NOMO-1 treated with dmso at 0.1 percent for 144 hours (cell line): ENCODE measurements around the gene PRDM10.

Source experiments
- DNase-seq: peaks from one replicate; lab custom pipeline; 2025; ENCODE audit not compliant: unreplicated experiment; lab: John Stamatoyannopoulos, UW

The PRDM10 gene

DNA sequence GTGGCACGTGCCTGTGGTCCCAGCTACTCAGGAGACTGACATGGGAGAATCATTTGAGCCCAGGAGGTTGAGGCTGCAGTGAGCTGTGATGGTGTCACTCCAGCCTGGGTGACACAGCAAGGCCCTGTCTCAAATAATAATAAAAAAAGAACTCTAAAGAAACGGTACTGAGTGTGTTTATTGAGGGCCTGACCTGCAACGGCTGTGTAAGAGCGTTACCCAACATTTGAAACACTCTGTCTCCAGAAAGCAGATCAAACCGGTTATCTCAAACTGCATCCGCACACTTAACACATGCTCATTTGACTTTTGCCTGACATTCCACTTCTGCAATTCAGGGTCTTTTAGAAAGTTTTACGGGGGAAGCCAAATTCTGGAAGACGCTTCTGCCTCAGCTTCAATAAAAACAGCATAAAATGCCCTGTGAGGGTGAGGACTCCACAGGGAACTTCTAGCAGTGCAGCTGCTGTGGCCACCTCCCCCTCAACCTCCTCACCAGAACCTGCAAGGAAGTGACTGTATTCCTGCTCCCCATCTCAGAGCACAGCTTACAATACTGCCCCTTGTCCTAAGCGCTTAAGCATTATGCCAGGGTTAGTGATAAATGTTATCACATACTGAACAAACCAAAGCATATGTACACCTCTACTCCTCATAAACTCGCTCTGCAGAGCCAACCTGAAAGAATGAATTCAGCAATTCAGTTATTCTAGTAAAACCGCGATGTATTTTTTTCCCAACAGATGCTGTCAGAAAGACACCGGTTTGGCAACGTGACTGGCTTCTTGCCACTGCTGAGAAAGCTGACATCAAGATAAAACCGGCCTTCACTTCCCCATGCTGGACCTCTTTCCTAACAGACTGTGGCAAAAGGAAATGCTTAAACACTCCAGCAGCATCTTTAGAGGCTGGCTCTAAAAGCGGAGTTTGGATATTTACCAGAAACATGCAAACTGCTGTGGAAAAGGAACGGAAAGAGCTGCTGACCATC is 52.2 kb downstream of the PRDM10 start:
- DNase-seq, result peak; percentile 90

DNA sequence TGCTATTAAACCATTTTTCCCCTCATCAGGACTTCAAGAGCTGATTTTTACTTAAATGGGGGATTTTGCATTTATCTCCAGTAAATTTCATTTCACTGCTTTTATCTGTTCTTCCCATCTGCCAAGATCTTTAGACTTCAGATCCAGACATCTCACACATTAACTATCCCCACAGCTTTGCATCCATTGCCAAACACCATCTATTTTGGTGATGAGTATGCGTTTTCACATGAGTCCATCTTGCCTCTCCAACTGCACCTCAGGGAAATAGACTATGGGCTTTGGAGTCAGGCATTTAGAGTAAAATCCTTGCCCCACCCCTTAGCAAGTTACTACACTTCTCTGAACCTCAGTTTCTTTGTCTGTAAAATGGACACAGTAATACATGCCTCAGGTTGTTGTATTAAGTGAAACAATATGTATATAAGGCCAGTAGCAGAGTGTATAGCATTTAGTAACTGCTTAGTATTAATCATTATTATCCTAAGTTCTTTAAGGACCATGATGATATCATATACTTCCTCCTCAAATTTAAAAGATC is 53.6 kb downstream of the PRDM10 start:
- DNase-seq, result no peak

DNA sequence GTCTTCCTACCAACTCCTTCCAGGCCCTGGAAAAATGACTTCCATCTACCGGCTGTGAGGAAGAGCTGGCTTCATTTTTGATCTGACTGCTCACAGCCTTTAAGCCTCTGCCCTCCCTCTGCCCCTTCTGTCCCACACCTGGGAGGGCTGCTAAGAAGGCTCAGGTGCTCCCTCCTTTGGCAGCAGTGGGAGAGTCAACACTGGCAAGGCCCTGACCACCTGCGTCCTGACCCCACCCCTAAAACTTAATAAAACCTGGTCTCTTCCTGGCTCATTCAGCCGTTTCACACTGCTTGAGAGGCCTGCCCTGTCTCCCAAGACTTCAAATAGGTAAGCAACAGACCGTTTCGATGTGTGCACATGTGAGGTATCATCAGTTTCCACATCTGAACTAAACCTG is 55.2 kb downstream of the PRDM10 start:
- no peak for DNase-seq

DNA sequence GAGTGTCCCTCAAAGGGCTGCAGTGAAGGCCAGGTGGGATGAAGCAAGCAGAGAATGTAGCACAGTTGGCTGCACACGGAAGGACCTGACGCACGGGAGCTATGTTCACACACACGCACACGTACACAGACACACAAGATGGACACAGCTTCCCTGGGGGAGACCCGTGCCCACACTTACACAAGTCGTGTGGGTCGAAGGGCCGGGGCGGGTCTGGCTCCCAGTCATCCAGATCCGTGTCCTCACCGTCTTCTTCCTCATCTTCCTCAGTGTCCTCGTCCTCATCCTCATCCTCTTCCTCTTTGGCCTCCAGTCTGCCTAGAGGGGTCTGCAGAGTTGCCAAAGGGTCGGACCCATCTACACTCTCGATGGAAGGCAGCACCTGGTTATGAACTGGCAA is 55.7 kb downstream of the PRDM10 start:
- no peak for DNase-seq

DNA sequence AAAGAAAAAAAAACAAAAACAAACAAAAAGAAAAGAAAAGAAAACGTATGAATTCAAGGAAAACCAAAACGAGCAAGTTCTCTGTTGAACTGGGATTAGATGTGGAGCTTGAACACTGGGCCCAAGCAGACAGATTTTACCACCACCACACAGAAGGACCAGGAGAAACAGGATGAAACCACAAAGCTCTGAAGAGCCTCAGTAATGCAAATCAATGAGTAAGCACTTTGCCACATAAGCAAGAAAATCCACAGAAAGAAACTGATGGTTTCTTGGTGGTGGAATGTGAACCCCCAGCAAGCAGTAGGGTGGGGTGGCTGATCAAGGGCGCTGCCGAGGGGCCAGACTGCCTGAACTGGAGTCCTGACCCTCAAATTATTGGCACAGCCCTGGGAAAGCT is 56.4 kb downstream of the PRDM10 start:
- no peak for DNase-seq

DNA sequence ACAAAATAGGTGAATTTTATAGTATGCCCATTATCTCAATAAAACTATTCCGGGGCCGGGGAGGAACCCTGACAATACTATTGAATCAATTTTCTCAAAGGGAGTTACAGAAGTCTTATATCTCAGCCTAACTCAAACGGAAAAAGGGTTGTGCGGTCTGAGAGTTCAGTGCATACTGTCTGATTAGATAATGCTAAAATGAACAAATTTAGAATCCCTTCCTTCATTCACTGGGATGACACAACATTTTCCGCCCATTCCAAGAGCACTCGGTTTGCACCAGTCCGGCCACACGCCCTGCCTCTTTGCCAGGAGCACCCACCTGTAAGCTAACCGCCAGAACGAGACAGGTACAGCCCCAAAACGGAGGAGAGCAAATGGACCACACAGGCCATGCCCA is 57.3 kb downstream of the PRDM10 start:
- DNase-seq, result no peak

DNA sequence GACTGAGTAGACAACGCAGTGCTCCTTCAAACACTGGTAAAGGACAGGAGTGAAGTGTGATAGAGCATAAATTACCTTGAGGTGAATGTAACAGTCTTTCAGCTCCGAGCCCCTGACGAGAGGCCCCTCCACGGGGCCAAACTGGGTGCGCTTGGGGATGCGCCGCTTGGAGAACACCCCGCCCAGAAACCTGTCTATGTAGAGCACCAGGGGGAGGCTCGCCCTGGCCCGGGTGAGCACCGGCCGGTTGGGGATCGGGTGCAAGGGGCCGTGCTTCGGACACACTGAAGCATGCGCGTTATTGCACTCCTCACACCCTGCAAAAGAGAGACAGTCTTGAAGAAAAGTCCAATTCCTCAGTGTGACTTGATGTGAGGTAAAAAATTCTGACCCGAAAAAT is 57.9 kb downstream of the PRDM10 start:
- no peak for DNase-seq

DNA sequence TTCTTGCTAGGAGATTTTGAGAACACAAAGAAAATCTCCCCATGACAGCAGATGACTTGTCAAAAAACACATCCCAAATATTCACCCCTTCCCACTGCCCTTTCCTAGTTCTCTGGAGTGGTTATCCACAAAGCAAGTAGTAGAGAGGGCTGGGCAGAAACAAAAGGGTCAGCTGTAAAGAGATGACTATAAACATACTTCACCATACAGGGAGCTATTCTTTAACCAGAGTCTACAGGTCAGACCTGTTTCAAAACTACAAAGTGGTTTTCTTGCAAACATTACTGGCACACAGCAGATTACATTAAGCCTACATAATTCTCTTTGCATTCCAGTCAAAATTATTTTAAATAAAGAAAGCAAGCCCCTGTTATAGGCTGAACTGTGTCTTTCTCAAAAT is 59.6 kb downstream of the PRDM10 start:
- DNase-seq, result no peak

DNA sequence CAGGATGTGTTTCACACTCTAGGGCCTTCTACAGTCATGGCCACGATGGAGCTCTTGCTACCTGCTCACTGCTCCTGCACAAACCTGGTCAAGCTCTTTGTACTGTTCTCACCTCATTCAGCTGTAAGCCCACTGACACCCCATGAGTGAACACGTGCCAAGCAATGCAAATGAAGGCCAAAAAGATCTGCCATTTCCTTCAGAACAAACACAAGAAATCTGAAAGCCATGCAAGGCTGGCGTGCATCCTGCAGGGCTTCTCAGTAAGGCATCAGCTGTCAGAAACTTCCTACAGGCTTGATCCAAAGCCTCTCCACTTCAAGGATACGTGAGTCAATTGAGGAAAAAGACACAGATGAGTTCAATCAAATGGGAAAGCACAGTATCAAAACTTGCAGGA is 63.1 kb downstream of the PRDM10 start:
- DNase-seq, result no peak

DNA sequence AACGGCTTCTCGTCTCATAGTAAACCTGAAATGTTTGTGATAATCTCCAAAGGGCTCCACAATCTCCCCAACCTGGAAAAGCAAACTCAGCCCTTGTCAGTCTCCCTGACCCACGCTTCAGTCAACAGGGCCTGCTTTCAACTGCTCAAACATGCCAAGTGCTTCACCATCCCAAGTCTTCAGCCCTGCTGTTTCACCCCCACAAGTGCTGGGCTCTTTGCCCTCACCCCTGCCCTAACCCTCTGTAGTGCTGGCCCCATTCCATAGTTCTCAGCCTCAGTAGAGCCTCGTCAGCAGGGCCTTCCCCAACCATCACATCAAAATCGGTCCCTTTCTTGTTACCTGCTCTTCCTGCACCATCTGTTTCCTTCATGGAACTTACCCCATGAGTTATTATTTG is 63.9 kb downstream of the PRDM10 start:
- no peak for DNase-seq

DNA sequence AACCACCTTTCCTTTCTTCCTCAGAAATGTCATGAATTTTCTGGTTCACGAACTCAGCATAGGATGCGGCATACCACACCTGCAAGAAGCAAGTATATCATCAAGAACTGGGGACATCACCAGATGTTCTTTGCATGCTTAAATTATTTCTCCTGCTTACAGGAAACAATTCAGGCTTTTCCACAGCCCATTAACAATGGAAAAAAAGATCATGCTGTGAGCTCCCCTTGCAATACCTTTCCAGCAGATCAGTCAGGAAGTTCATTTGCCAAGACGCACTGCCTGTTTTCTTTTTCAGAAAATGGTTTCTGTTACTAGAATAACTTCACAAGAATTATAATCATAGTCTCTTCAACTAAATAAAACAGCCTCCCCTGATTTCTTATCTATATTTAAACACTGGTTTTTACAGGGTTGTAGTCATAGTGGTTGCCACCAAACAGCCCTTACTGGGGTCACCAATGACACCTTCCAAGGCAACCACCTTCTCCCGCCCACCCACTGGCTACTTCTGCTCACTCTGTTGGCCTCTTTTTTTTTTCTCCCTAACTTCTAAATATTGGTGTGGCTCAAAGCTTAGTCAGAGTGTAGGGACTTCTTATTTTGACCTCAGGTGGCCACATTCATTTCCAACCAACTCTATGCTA is 64.9 kb downstream of the PRDM10 start:
- DNase-seq, result no peak

DNA sequence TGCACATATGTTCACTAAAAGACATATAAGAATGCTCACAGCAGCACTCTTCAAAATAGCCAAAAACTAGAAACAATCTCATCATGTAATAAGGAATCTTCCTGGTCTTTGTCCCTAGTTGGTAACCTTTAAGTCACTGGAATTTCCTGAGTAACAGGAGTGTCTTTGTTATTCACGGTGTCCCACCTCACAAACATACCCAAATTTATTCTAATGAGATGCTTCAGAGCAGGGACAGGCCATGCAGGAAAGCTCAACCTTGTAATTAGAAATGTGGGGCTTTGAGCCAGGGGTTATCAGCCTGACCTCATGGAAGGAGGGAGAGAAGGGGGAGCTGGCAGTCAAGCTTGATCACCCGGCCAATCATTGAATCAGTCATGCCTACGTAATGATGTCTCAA is 66.9 kb downstream of the PRDM10 start:
- DNase-seq, result no peak

DNA sequence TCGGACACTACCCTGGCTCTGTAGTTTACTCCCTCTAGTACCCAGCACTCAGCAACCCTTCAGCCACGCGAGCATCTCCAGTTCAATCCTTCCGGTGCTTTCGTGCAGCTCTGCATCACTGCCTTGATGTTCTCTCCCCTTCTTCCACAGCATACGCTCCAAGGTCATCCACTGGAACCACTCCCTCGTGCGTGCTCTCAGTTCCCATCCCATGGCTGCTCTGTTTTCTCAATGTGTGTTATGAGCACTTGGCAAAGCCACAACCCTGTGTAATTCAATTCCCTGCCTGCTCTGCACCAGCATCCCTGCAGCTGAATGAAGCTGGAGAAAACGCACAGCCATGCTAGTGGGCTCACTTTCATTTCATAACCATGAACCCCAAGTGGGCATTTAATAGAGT is 68.7 kb downstream of the PRDM10 start:
- no peak for DNase-seq

DNA sequence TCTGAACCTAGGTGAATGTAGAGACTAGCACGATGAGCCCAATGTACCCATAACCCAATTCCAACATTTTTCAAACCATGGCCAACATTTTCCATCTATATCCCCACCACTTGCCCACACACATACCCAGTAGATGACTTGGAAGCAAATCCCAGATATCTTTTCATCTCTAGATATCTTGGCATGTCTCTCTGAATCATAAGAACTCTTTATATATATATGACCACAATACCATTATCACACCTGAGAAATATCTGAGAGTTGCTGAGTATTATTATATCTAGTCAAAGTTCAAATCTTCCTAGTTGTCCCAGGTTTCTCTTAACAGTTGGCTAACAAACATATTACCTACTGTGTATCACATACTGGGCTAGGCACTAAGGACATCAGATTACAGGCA is 69.4 kb downstream of the PRDM10 start:
- no peak for DNase-seq

DNA sequence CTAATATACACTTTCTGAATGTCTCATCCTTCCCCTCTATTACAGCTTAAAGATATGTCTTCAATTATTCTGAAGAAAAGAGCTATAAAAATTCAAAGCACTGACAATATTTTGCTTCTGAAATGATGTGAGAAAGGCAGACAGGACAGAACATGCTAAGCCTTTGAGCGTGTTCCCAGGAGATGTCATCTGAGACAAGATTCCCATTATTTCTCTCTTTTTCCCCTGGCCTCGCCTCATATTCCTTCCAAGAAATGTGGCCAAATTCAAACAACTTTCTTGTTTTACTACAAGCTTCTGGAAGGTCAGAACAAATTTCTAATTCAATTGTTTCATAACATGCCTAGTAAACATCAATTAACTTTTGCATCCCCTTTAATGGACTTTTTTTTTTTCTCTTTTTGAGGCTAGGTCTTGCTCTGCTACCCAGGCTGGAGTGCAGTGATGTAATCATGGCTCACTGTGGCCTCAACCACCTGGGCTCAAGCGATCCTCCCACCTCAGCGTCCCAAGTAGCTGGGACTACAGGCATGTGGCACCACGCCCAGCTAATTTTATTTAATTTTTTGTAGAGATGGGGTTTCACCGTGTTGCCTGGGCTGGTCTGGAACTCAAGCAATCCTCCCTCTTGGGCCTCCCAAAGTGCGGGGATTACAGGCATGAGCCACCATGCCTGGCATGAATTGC is 70.1 kb downstream of the PRDM10 start:
- DNase-seq, result no peak

DNA sequence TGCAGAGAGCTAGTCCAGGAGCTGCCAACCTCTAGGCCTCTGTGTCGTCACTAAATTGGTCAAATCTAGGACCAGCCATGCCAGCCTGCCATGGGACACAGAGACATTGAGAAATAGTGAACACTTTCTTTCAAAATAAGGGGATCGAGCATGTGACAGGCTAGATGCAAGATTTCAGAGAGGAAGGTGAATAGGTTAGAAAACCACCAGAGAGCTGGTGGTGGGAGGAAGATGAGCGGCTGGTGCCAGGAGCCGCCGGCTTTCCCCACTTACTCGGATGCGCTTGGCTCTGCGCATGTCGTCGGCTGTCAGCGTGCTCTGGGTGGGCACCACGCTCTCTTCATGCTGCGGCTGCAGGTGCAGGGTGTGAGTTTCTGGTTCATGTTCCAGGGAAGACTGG is 71.9 kb downstream of the PRDM10 start:
- DNase-seq, result peak; percentile 35

DNA sequence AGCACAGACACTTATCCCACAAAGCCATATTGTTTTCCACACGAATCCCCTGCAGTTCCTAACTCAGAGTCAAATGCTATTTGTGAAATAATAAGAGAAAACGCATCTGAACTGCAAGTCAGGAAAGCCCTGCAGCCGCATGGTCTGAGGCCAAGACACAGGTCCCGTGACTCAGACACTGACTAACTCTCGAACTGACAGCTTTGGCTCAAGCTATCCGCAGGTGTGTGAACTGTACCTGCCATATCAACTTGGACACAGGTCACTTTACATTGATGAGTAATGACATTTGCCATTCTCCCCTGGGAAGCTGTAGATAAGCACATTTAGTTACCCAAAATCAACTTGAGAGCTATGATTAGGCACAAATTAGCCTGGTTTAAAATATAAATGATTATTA is 72.3 kb downstream of the PRDM10 start:
- no peak for DNase-seq

DNA sequence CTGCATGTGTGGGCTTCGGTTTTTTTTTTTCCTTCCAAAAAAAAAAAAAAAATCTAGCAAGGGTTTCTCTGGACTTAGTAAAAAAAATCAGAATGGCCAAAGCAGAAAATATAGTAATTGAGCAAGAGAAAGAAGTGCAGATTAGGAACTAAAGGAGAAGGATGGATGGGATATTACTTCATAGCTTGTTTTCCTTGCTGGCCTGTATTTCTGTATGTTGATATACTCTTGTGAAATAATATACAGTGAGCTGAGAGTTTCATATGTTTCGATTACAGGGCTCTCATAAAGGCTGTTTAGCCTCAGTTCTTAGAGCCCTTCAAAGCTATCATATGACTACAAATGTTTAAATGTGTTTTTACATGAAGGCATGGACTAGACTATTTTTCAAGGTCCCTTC is 72.9 kb downstream of the PRDM10 start:
- peak; percentile 25 for DNase-seq

DNA sequence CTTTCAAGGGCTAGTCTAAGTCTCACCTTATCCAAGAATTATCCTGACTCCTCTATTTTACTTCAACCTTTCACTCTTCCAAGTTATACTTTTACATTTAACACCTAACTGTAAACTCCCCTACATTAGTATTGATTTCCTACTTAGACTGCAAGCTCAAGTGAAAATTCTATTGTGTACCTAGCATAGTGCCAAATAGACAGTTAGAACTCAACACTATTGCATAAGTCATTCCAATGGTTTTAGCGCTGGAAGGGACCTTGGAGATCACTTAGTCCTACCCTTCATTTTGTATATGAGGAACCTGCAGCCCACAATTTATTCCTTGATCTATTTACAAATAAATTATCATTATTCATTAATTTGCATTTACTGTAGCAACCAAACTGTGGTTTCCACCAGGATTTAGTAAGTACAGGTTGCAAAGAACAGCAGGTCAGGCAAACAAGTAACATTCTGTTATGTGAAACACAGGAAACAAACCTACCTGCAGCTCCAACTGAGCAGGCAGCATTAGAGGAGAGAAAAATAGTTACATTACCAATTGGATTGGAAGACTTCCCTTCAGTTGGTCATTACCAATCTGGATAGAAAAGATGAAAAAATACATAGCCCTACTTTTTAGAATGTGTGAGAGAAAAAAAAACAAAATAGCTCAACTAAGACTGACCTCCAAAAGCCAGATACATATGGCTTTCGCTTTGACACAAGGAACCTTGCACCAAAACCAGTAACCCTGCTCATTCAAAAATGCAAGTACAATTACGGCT is 73.5 kb downstream of the PRDM10 start:
- no peak for DNase-seq

DNA sequence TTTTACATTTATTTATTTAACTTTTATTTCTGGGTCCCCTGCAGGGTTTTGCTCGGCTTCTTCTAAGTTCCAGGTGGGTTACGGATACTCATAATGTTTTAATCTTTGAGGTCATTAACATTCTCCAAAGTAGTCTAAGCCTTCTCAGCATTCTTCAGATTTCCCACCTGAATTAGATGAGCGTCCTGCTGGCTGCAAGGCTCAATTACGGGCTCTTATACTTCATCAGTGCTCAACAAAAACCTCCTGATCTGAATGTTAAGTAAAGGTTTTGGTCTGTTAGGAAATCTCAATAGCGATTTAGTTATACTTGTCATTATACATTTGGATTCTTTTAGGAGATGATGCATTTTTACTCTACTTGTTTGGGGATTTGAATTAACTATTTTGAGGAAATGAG is 80.0 kb downstream of the PRDM10 start:
- DNase-seq, result no peak

DNA sequence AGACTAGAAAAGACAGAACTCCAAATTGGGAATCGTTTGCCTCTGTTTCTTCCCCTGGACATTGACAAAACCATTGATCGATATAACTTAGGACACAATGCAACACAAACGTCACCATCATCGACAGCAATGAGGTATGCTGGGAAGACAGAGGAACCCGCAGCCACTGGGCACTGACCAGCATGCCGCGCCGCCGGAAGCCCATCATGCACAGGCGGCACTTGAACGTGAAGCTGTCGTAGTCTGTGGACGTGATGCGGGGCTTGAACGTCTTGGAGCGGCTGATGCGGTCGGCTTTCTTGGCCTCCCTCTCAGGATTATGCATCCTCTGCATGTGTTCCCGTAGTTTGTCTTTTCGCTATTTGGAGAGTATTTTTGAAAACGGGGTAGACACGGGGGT is 84.3 kb downstream of the PRDM10 start:
- DNase-seq, result no peak
